Hematopoietic multipotent progenitor cell treated with erythropoietin and hydrocortisone succinate and interleukin-3 and kit ligand, for 17 days (in vitro differentiated cells): ENCODE measurements around the gene DDX17.

Experiments used
- DNase-seq: peaks from one replicate; pipeline ENCODE4 v3.0.0-alpha.2; 2015; ENCODE audit warnings: low spot score

DDX17 gene

DNA sequence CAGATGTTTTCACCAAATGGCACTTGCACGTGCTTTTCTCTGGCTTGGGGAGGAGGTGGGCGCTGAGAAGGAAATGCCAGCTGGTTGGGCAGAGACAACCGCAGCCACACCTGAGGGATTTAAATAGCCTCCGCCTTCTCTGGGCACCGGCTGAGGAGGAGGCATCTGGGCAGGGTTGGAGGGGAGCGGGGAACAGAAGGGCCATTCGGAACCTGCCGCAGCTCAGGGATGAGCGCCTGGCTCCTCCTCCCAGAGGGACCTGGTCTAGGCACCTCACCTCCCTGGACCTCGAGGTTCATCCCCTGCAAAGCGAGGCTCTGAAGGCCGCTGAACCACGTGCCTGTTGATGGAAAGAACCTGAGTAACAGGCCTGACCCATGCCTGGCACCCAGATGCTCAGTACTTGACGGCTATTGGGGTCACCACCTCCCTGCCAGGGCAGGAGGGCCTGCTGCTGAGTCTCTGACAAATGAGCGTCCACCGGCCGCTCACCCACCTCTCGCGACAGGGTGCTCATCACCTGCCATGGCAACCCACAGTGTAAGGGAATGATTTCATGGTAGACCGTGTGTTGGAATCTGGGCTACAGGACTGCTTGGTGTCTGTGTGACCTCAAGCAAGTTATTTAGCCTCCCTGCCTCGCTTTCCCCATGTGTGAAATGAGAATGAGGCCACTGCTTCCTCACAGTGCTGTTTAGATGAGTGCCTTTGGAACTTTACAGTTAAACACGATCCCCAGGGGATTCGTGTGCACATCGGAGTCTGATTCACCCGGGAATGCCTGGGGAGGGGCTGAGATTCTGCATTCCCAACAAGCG lies 40.2 kb downstream of the DDX17 start:
- DNase-seq = no peak

DNA sequence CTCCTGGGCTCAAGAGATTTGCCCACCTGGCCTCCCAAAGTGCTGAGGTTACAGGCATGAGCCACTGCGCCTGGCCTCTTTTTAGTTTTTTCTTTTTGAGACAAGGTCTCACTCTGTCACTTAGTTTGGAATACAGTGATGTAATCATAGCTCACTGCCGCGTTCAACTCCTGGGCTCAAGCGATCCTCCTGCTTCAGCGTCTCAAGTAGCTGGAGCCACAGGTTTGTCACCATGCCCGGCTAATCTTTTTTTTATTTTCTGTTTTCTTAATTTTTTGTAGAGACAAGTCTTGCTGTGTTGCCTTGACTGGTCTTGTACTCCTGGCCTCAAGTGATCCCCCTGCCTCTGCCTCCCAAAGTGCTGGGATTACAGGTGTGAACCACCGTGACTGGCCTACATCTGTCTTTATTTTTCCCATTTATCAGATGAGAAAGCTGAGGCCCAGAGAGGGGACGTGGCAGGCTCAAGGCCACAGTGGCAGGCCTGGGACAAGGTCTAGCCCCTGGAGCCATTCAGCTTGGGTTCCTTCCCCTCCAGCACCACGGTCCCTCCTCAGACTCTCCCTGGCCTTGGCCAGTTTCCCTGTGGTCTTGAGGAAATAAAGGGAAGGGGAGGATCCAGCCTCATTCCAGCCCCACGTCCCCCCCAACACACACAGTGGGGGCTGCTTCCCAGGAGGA lies 41.0 kb downstream of the DDX17 start:
- DNase-seq = no peak

DNA sequence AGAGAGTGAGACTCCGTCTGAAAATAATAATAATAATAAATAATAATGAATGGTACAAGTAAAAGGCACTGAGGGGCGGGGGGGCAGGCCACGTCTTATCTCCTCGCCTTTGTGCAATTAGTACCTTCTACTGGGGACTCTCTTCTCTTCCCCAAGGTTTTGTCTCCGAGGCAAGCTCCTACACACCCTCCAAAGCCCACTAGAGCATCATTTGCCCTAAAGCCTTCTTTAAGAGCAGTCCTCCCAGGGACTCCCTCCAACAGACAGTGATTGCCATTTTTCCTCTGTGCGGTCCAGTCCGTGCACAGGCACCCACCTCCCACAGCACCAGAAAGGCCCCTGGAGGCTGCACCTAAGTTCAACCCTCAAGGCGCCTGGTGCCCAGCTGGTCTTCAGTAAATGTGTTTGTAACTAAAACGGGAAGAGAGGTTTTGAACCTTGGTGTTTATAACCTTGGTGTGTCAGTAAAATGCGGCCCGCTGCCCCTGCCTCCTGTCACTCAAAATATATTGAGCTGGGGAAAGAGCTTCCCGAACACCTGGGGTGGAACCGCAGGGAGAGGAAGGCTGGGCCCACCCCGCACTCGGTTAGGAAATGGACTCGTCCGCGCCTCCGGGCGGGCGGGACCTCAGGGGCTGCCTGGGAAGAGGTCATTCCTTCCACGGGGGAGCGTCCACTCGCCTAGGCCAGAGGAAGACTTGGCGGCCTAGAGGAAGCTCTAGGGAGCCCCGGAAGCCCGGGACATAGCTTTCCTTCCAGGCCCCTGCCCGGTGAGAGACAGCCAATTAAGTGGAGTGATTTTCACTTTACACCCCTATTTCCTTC lies 42.9 kb downstream of the DDX17 start:
- no peak for DNase-seq

DNA sequence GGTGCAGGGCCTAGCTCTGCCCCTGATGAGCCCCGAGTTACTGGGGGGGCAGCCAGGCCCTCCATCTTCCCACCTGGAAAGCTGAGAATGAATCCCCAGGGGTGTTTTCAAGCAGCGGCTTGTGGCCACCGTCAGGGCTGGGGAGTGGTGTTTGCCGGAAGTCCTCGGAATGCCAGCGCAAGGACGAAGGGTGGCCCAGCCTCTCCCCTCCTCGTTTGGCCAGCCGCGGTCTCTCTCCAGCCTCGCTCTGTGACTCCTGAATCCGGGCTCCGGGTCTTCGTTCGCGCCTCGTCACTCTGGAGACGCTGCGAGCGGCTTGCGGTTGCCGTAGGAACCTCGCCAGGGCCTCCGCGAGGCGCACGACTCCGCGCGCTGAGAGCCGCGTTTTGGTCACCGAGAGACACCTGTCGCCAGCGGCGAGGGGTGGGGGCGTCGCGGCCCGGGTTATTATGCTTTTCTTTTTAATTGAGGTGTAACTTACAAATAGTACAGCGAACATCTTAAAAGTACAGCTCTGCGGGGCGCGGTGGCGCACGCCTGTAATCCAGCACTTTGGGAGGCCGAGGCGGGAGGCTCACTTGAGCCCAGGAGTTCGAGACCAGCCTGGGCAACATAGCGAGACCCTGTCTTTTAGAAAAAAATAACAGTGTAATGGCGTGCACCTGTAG lies 44.6 kb downstream of the DDX17 start:
- DNase-seq = no peak

DNA sequence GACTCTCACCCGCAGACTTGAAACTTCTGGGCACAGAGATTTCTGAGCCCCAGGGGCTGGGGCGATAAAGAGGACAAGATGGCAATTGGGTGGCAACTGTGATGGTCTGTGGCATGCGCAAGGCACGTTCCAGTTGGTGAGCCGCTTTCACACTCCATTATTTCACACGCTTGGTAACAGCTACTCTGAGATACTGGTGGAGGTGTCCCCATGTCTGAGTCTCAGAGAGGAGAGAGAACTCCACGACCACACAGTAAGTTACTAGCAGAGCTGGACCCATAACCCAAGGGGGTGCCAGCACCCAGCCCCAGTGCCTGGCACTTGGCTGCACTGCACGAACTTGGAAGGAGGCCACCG lies 45.1 kb downstream of the DDX17 start:
- DNase-seq = no peak

DNA sequence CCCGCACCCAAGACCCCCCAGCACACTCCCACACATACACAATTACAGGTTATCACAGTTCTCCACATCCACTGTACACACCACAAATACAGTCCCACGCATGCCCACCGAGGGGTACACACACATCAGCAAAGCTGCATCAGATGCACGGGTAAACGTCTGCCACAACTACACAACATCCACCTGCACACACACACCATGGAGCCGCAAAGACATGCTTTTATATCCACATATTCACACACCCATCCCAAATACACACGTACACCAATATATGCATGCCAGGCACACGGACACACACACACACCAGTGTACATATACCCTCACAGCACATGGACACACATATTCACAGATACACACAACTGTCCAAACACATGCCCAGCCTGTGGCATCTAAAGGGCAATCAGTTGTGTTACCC lies 45.7 kb downstream of the DDX17 start:
- DNase-seq = no peak

DNA sequence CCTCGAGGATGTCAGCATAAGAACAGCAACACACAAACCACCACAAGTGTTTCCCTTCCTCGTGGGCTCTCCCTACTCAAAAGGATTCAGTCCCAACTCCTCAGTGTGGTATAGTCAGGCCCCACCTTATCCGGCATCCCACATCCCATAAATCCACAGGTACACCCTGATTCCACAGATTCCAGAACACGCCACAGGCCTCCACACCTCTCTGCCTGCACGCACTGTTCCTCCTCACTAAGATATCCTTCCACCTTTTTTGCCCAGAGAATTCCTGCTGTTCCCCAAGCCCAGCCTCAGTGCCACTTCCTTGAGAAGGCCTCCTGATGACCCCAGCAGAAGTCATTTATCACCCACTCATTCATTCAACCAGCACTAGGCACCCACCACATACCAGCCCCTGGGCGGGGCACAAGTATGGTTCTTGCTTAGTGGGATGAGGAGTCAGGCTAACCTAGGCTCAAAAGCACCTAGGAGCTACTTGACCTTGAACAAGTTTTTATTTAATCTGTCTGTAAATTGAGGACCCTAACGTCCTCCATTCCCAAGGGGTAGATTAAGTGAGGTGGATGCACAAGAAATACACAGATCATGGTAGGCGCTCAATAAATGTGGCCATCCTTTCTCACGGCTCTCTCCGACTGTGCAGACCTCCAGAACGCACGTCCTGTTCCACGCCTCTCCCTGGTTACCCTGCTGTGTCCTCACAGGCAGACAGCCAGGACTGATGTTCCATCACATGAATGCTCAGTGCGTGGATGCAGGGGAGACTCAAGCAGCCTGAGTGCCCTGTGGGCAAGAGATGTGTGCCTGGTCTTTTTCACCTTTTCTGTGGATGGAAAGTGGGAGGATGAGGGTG lies 49.0 kb downstream of the DDX17 start:
- DNase-seq = no peak

DNA sequence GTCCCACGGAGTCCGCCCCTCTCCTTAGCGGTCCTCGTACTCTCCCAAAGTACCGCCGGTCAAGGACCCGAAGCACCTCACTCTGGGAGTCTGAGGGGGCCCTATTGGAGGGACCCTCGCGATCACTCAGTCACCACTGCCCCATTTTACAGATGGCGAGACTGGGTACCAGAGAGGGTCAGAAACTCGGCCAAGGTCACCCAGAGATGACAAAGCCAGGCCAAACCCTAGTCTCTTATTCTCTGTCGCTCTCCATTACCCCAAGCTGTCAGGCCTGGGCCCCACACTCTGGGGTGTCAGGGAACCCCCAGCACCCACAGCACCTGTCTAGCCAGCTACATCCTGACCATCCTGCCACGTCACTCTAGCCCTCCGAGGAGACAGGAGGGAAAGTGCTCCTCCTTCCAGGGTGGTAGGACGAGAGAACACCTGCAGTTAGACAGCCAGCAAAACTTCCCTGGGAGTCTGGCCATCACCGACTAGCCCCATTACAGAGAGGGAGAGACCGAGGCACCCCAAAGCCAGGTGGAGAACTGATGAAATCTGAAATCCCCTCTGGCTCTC lies 49.8 kb downstream of the DDX17 start:
- no peak for DNase-seq

DNA sequence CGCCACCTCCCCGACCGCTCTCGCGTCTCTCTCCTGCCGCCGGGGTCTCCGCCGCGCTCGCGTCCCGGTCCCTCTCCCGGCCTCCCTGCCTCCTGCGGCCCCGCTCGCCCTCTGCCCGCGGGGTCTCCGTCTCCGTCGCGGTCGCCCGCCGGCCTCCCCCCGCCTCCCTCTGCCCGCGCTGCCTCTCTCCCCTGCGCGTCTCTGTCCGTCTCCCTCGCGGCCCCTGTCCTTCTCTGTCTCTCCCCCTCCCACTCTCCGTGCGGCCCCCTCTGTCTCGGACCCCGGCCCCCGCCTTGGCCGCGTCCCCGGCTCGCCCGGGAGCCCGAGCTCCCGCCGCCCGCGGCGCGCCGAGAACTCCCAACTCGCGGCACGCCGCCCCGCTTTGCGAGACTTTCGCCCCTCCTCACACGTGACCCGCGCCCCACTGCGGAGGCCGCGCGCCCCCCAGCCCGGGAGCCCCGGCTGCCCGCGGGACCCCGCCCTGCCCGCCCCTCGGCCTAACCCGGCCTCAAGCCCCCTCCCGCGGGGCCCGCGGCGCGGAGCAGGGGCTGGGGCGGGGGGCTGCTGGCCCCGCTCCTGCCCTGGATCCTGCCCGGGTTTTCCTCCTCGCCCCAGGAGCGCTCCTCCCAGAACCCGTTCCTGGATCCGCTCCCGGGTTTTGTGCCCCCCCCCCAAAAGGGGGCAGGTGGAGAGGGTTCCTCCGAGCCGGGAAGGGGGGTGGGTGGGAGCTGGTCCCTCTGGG lies 50.4 kb downstream of the DDX17 start:
- DNase-seq = no peak

DNA sequence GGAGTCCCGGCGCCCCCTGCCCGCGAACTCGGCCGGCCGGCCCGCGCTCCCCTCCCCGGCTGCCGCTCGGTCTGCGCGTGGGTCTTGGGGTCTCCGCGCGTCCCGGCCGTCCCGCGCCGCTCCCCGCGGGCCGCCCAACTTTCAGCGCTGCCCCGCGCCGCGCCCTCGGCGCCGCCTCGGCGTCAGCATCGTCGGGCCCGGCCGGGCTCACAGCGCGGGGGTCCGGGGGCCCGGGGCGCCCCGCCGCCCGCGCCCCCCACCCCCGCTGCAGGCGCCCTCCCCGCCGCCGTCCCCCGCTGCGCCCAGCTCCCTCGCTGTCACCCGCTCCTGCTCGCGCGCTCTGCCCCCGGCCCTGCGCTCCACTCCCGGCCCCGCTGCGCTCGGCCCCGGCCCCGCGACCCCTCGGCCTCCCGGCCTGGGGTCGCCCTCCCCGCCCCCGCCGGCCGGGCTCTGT lies 51.0 kb downstream of the DDX17 start, which contains the start of gene KCNJ4:
Gene KCNJ4 (minus strand): TSS at position 124 of the 454 bp plus-strand sequence. CDS start 27,067 bp downstream, outside the sequence.
- DNase-seq = no peak

DNA sequence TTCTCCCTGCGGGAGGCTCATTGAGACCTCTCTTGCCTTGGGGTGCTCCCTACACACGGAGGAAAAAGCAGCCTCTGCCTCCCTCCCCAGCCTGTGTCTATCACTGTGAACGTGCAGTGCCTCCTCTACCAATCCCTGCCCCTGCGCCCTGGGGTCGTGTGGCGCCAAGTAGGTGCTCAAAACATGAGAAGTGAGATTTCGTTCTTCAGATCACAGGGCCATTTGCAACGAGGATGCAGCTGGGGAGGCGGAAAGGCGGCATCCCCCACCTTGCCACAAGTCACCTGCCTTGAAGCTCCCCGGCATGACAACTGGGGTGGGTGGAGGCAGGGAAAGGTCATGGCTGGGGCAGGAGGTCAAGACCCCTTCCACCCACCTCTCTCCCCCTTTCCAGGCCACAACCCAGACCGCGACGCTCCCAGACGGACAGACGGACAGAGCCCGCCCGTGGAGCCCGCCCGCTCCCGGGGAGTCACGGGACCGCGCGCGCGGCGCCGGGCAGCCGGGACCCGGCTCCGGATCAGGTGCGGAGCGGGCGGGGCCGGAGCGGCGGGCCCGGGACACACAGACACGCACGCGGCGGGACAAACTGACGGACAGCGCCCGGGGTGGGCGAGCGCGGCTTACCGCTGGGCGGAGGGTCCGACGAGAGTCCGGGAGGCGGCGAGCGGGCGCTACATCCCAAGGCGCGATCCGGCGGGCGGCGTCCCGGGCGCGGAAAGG lies 51.6 kb downstream of the DDX17 start:
- no peak for DNase-seq

DNA sequence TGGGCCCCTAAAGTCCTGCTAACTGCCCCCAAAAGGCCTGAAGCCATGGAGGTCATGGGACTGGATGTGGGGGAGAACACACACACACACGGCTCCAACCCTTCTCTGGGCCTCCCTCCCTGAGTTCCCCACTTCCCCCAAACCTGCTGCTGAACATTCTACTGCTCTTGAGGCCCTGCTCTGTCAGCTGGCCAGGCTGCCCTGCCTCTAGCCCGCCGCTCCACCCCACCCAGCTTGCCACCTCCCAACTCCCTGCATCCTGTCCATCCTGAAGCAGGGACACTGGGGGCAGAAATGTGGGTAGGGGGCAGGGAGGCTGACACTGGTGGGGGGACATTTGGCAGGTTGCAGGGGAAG lies 52.1 kb downstream of the DDX17 start:
- no peak for DNase-seq

DNA sequence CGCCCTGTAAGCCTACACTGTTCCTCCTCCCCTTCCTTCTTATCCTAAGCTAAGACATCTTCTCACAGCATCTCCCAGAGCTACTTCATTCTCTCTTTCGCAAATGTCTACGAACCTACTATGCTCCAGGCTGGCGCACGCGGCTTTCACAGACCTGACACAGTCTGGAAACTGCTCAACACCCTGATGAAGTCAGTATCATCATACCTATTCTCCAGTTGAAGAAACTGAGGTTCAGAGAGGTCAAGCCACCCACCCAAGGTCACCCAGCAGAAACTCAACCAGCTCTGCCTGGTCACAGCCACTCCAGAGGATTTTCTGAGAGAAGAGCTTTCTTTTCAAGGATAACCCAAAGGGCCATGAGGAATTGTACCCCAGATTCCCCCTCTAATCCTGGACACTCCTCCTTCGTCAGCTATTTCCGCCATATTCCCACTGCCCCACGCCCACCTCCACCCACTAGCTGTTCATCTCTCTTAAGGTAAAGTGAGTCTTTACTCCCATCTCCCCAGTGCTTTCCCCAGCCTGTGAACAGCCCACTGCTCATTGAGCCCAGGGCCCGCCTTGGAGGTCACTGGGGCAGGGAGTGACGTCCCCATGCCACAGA lies 52.9 kb downstream of the DDX17 start:
- no peak for DNase-seq

DNA sequence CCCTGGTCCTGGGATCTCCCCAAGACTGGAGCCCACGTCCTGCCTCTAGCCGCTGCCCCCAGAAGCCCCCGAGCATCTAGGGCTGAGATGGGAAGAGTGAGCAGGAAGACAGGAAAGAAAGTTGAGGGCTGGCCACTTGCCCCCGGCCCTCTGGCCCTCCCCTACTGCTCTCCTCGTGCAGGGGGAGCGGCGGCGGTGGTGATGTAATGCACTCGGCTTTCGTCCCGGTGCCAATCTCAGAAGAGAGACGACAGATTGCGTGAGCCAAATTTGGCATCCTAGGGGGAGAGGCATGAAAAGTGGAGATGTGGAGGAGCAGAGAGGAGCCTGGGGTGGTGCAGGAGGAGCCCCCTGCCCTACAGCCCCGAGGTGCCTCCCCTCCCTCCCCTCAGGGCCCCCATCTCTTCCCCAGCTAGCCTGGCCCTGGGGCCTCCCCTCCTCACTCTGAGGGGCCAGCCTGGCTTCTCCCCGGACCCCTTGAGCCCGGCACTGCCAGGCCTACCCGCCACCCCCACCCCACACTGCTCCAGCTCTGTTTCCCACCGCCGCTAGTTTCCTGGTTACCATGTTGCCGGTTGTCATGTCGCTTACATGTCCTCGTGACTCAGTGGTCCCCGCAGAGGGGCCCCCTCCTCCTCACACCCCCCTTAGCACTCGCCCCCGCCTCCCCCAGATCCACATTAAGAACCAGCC lies 53.6 kb downstream of the DDX17 start:
- DNase-seq = no peak

DNA sequence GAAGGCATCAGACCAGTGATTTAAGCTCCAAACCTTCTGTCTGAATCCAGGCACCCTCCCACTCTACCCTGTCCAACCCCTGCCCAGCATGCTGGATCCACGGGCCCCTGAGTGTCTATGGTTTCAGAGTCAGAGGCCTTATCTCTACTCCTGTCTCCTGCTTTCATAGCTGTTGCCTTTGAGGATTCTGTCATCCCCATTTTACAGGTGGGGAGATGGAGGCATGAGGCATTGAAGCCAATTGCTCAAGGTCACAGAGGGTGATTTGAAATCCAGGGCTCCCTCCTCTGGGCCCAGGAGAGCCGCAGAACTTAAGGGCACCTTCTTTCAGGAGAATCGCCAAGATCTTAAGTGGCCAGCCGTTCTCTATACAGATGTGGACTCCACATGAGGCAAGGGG lies 54.2 kb downstream of the DDX17 start:
- no peak for DNase-seq

DNA sequence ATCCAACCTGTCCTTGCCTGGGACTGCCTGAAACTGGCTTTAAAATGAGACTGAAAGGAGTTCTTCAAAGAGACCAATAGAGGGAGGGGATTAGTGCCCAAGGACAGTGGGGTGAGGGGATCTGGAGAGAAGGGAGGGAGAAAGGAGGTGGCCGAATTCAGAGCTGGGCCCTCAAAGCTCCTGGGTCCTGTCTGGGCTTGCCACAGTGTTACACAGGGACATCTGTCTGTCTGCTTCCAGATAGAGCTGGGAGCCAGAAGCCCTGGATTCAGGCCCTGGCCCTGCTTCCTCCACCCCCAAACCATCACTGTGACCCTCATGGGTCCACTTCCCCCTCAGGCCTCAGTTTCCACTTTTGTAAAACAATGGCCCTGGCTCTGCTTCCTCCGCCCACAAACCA lies 54.7 kb downstream of the DDX17 start:
- no peak for DNase-seq

DNA sequence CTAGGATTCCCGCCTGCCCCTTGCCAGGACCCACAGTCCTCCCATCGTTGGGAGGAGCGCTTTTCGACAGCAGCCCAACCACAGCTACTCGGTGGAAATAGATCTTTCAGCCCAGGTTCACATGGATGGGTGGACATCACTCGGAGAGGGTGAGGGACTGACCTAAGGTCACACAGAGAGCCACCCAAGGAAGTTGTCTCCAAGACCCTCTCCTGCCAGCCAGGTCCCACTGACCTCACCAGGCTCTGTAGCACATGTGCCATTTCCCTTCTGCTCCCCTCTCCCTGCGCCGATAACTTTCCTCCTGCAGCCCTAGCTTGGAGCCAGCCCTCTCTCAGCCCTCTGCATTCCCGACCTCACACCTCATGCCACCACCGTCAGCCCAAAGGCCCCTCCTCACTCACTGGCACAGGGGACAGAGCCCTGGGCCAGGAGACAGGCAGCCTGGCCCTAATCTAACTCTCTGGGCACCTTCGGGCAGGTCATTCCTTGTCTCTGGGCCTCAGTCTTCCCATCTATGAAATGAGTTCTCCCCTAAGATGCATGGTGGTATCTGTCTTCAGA lies 55.8 kb downstream of the DDX17 start:
- DNase-seq = no peak

DNA sequence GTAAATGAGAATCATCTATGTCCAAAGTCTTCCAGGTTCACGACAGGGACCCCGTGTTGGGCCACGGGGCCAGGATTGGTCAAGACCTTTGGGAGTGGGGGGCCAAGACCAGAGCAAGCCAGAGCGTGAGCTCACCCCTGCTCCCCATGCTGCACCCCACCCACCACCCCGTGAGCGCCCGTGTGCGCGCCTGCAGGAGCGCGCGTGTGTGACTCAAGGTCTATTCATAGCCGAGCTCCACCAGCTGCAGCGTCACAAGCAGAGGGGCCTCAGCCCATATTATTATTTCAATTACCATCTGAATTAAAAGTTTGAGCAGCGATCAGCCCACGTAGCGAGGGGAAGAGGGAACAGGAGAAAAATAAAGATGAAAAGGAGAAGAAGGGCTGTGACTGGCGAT lies 56.3 kb downstream of the DDX17 start:
- DNase-seq = no peak
